Measurements from ENCODE around the gene STMP1. TPM values are rescaled to one million over a fixed set of nuclear protein-coding genes. Genes with fewer than 3 reads are reported as not detected.
A peak's percentile ranks its signal among the peaks of the same experiment; 100 is the strongest.
"Not testable (repeated sequence)": the region's sequence is repeated elsewhere in the genome, so short reads cannot be mapped to it uniquely, and the experiment has no call there.

The STMP1 gene
- total RNA-seq, 1 donor from 2014 or later = 19.2 TPM

DNA sequence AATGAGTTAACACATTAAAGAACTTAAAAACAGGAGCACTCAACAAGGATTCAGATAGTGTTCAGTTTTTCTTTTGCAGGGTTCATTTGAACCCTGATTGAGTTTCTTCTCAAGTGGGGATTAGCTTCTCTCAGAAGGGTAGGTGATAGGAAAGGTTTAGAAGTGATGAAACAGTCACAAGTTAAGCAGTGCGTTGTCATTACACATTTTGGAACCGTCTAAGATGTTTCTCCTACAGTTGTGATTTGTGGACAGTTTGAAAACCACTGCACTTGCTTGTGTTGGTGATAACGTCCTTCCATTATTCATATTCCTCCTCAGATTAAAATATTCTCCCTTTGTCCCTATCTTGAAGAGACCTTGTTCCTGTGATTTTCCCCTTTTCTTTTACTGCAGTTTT is 2.7 kb downstream of the STMP1 start:
- no peak for DNase-seq

DNA sequence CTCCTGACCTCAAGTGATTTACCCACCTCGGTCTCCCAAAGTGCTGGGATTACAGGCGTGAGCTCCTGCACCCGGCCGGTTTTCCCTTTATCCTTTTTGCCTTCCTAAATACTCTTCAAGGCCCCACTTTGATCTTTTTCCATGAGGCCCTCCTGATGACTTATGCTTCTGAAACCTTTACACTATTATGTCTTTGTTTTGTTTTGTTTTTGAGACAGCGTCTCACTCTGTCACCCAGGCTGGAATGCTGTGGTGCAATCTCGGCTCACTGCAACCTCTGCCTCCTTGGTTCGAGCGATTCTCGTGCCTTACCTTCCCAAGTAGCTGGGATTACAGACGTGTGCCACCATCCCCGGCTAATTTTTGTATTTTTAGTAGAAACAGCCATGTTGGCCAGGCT is 3.8 kb downstream of the STMP1 start:
- no peak for DNase-seq

DNA sequence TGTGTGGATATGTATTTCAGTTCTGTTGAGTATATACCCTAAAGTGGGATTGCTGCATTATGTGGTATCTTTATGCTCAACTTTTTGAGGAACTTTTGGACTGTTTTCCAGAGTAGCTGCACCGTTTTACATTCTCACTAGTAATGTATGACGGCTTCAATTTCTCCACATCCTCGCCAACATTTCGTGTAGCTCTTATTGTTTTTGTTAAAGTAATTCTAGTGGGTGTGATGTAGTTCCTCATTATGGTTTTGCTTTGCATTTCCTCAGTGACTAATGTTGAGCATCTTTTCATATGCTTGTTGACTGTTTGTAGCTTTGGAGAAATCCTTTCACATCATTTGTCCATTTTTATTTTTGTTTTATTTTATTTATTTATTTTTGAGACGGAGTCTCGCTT is 4.5 kb downstream of the STMP1 start:
- no peak for DNase-seq

DNA sequence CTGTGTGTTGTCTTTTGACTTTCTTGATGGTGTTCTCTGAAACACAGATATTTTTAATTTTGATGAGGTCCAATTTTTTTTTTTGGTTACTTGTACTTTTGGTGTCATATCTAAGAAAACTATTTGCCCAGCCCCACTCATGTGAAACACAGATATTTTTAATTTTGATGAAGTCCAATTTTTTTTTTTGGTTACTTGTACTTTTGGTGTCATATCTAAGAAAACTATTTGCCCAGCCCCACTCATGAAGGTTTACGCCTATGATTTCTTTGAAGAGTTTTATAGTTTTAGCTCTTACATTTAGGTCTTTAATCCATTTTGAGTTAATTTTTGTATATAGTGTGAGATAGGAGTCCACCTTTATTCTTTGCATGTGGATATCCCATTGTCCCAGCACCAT is 5.3 kb downstream of the STMP1 start:
- DNase-seq = not testable (repeated sequence)

DNA sequence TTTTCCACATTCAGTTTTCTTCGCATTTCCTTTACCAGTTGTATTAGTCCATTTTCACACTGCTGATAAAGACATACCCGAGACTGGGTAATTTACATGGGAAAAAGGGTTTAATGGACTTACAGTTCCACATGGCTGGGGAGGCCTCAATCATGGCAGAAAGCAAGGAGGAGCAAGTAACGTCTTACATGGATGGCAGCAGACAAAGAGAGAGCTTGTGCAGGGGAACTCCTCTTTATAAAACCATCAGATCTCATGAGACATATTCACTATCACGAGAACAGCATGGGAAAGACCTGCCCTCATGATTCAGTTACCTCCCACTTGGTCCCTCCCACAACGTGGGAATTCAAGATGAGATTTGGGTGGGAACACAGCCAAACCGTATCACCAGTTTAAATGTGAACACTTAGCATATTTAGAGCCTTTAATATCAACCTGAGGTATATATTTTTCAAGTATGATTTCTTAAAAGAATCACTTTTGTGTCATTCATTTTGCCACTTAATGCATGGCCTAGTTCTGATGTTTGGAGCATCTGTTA is 6.6 kb downstream of the STMP1 start:
- DNase-seq = not testable (repeated sequence)

DNA sequence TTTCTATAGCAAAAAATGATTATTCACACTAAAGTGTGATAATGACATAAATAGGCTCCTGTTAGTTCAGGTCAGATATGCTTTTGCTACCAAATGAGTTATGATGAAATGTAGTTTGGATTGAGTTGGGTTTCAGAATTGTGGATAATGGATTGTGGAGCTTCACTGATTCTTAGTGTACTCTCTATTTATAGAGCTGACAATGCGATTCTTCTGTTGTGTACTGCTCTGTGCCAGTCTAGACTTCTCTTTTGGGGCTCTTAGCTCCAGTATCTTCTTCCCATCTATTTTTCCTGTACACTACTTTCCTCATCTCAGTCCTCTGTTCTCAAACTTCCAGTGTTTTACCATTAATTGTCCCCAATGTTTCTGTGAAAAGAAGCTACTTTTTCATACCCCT is 7.5 kb downstream of the STMP1 start:
- no peak for DNase-seq

DNA sequence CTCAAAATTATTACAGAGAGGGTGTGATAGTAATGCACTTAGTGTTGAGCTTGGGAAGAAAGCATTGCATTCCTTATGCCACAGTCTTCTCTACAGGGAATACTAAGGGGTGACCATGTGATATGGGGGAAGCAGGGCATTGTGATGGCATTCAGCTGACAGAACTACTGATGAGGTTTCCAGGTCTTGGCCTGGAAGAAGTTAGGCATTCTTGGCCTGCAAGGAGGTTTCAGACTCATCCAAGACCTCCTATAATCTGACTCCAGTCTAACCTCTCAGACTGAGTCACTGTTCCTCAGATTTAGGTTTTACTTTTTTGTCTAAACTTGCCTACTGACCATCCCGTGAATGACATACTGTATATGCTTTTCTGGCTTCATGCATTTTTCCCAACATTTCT is 7.9 kb downstream of the STMP1 start:
- no peak for DNase-seq

DNA sequence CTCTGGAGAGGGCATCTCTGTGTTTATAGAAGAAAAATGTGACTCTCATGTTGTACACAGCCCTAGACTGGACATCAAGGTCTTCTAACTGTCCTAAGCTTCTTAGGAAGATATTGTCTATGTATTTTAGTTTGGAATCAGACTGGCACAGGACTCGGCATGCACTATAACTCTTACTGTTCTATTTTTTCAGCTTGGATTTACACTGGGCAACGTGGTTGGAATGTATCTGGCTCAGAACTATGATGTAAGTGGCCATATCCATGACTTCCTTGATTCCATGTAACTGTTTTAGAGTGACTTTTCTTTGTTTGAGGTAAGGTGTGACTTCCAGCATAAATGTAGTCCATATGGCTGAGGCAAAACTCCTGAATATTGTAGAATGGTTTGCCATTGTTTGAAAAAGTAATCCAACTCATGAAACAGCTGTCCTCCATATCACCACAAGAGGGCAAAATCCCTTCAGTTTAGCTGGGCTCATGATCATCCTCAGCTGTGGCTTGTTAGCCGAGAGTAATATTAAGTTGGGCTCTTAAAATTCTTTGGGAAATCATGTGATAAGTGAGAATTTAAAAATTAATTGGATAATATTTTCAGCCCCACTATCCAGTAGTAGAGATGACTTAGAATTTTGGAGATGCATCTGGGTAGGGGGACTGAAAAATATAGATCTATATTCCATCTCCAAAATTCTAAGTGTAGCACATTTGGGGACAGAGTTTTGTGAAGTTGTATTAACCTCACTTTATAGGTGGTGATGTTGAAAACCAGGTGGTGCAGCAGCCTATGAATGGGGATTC is 10.4 kb downstream of the STMP1 start:
- peak; percentile 81 for DNase-seq

DNA sequence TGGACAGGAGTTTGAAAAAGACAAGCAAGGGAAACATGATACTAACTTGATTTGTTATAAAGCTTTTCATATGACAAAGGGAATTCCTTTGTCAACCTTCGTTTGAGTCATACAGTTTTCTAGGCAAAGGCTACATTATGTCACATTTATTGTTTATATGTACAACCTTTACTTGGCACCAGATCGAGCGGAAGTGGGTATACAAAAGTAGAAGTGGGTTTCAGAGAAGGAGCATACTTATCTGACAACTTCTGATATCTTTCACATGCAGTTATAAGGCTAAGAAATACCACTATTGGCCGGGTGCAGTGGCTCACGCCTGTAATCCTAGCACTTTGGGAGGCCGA is 11.0 kb downstream of the STMP1 start:
- DNase-seq = no peak

DNA sequence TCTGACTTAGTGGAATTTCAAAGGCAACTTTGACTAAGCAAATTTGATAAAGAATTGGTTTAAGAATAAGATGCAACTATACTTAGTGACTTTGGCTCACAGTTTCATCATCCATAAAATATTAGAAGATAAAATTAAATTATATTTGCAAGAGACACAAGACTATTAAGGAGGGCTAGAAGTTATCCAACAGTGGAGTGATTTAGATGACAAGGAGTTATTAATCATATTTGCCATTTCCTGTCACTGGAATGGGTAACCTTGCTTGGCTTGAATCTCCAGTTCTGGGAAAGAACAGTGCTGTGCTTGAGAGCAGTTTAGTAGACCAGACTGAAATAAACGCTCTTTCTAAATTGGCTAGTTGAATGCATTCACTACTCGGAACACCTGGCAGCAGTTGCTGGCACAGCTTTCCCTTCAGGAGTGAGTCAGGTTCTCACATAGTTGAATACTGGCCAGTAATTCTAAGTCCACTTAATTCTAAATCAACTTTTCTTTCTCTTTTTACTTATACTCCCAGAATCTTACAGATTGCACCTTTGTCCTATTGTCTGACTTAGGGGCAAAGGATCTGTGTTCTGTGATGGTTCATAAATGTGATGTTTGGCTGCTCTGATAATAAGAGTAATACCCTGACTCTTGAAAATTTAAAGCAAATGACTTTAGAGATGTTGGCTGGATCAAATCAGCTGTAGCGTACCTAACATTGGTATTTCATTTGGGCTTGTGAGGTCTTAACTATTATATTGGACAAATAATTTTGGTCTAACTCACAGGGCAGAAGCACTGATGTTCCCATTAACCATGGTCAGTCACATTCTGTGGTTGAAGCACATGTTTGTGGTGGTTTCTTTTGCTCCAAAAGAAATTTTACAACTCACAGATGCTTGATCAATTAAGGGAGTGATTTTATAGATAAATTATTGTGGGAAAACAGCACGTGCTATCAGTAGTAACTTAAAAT is 16.6 kb downstream of the STMP1 start:
- peak; percentile 74 for DNase-seq

DNA sequence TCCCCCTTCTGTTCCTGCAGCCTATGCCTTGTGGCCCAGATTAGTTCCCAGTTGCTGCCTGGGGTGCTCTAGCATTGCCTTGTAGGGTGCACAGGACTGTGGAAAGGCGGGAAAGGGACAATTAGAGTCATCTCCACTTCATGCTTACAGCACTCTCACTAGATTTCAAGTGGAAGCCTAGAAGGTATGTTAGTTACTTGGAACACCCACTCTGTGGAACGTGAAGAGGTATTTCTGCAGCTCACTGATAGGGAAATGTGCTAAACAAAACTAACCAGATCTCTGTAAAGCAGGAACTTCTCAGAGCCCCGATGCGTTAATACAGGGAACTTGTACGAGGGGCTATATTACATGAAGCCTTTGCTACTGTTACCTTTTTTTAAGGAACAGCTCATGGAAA is 19.4 kb downstream of the STMP1 start:
- DNase-seq = no peak

DNA sequence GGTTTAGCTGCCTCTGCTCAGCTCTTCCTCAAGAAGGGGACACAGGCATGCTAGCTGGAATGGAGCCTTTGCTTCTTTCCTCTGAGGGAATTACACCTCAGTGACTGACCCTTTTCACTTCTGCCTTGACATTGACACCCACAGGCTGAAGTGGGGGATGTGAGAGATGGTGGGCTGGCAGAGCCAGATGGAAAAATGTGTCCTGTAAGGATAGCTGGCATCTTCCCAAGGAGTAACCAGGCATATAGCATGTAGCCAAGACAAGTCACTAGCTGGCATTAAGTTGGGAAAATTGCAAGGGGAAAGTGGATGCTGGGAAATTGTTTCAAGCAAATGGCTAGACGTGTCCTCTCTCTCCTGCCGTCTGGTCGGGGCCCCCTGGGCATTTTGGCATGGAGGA is 19.9 kb downstream of the STMP1 start:
- DNase-seq = peak; percentile 26

DNA sequence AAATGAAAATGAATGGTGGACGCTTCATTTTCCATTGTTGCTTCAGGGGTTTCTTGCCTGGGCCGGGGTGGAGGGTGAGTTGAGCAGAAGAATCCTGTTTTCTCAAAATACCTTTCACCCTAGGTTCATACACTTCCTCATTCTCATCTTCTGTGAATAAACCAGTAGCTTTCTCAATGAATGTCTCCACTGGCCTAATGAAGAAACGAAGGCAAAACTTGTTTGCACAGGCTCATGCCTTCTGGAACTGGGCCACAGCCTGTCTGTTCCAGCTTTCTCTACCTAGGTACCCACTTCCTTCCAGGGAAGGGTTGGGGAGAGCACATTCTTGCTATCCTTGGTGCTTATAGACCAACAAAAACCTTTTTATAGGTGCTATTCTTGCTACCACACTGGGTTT is 21.3 kb downstream of the STMP1 start:
- no peak for DNase-seq

DNA sequence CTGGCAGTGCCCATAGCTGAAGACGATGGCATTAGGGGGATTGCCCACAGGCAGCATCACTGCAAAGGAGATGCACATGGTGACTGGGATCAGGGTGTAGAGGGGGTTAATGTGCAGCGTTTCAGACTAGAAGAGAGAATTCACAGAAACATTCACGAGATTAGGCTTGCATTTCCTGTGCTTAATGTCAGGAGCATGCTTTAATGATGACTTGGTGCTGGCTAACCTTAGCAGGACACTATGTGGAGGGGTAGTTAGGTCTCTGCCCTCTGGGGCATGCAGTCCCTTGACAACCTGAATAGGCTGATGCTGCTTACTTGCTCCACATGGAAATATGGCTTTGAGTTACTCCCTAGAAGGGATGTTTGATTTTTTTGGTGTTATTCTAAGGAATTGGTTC is 21.8 kb downstream of the STMP1 start:
- DNase-seq = no peak

DNA sequence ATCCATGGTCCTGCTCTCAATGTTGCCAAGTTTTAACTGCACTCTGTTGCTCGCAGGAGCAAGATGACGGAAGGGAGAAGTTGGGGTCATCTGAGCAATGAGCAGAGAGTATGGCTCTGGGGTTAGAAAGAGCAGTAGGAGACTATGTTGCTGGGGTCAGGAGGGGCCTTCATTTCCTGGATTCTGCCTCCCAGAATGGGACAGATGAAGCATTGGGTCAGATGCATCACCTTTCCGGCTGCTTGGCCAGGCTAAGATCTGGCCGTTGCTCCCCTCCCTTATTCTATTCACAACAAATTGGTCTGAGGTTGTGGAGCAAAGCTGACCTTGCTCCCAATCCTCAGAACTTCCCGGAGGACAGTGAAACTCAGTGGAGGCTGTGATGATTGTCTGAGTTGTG is 22.4 kb downstream of the STMP1 start:
- DNase-seq = no peak

DNA sequence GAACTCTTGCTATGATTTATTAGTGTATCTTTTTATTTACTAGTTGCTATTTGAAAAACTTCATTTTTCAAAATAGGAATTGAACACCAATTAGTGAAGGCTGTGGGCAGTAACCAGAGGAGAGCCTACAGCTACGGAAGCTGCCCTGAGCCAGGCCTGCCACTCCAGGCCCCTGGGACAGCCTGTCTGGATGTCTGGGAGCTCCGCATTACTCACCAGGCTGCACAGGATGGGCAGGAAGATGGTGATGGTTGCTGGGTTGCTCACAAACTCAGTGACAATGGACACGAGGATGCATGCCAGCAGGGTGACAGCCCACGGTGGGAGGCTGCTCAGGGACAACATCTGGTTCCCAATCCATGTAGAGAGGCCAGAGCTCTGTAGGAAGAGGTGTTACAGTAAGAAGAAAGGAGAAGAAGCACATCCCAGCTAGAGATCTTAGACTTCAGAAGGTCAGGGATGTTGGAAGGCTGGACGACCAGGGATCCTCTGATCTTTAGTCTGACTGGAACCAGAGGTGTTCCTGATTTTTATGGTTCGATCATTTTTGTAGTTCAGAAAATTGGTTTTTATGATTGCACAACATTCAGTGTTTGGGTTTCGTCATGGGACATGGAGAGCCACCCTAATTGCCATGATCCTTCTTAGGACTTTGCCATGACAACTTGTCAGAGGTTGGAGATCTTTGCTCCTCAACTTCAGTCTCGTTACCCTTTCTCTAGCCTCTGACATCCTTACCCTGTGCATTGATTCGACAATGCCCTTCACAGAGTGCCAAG is 23.2 kb downstream of the STMP1 start:
- no peak for DNase-seq

DNA sequence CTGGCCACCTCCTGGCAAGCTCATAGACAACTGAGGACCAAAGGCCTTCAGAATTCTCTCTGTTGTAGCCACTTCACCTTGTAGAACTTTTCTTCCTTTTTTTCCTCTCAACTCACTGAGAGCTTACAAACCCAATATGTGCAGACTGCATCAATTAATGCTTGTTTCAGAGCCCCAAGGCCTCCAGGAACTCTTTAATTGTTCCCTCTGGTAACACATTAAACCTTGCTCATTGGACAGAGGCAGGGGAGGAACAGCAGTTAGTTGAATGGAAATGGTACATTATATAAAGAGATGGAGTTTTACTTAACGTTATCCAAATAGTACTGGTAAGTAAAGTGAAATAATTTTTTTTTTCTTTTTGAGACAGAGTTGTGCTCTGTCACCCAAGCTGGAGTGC is 25.2 kb downstream of the STMP1 start:
- DNase-seq = no peak

DNA sequence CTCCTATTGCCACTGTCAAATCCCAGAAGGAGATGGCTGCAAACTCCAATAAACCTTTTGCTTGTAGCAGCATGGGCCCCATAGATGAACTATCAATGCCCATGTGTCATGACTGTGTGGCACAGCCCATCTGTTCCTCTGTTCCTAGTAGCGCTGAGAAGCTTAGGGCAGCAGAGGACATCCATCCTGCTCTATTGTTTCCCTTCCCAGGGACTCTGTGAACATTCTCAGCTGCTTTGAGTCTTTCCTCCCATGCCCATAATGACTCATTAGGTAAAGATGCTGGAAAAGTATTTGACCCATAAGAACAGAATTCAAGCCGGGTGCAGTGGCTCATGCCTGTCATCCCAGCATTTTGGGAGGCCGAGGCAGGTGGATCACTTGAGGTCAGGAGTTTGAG is 28.3 kb downstream of the STMP1 start:
- DNase-seq = no peak

DNA sequence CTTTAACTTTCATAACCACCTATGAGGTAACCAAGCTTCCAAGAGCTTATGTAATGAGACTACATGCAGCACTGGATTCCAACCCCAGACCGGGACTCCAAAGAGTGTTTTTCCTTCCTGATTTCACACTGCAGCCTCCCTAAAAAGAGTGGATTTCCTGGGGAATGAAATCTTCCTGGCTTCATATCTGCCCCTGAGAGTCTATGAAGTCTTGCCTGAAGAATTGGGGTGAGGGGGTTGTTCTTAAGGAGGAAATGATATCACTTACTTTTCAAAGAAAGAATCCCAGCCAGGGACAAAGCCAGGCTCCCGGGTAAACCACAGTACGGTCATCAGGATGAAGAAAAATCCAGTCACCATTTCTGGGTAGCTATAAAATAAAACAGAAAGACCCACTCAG is 29.7 kb downstream of the STMP1 start:
- DNase-seq = no peak

DNA sequence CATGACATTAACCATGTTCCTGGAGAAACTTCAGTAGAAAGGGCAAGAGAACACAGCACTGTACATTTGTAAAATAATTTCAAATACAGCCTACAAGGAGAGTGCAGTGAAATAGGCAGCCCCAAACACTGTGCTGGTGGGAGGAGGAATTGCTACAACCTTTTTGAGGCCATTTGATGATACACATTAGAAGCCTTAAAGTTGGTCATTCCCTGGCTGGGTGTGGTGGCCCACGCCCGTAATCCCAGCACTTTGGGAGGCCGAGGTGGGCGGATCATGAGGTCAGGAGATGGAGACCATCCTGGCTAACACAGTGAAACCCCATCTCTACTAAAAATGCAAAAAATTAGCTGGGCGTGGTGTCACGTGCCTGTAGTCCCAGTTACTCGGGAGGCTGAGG is 30.3 kb downstream of the STMP1 start:
- not testable (repeated sequence) for DNase-seq

DNA sequence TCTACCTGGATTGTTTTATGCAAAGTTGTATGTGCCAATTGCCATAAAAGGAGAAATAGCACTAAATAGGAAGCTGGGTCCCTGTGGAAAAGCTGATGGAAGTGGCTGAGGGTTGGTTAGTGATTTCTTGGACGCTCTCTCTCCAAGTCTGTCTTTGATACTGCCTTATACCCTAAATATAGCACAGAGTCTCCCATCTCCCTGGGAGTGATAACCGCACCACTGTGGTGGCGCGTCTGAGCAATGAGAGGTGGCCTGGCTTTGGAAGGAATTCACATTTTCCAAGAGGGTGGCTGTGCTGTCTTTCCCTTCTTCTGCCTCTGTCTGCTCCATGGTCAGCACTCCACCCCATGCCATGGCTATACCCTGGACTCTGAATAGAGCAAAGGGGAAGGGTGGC is 31.2 kb downstream of the STMP1 start:
- no peak for DNase-seq

DNA sequence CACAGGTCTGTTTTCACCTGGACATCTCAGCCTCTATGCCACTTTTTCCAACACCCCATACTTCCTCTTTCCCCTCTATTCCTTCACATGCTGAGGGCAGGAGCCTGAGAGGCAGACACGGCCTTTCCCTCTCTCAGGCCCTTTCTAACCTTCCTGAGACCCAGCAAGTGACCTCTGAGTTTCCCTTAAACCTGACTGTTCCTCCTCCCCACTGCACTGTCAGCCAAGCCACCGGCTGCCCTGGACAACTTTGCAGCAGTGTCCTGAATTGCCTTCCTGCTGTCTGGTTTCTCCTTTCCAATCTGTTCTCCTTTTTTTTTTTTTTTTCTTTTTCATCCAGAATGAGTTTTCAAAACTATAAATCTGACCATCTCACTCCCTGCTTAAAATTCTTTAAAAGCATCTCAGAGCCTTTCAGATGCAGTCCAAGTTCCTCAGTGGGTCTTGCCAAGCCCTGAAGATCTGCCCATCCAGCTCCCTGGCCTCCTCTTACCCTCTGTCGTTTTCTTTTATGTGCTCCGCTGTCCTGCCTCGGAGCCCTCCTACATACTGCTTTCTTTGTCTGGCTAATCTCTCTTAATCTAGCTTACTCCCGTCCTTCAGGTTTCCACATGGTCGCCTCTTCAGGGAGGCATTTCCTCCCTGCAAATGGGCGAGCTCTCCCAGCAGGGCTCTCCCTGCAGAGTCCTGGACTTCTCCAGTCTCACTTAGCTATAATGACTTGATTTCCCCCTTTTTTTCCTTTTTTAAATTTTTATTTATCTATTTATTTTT is 35.1 kb downstream of the STMP1 start:
- no peak for DNase-seq

Measured in tongue (tissue), 2 donors.